ENCODE data around the gene EIF3D.
"Not testable (repeated sequence)": the region's sequence is repeated elsewhere in the genome, so short reads cannot be mapped to it uniquely, and the experiment has no call there.

The EIF3D gene

GRCh38 chr22:36536717-36537116 lies 7.8 kb upstream of the EIF3D start:
- Histone ChIP-seq H3K36me3 (replicated peaks; ENCODE audit: insufficient read depth, low read length) (no peaks in the 10 kb centered on the region), H3K4me3 (ENCODE audit: low read length) (no peak overlapping the region), H3K4me1 (ENCODE audit: low read length) (no peaks in the 10 kb centered on the region), H4K20me1 (ENCODE audit: insufficient read depth, low read length) (no peaks in the 10 kb centered on the region), H3K79me2 (ENCODE audit: low read length) (no peaks in the 10 kb centered on the region), H3K9ac (ENCODE audit: low read length) (no peak overlapping the region), H3K9me2 (replicated peaks; ENCODE audit: insufficient read depth, low read length) (no peaks in the 10 kb centered on the region), H3K27ac (ENCODE audit: low read length) (no peak overlapping the region), H3K27me3 (replicated peaks; ENCODE audit: insufficient read depth, low read length) (peaks cover 11% of the 10 kb centered on the region), H3K9me3 (replicated peaks; ENCODE audit: insufficient read depth, low read length) (no peaks in the 10 kb centered on the region), H3K4me2 (ENCODE audit: low read depth, low read length) (no peak overlapping the region), H2AFZ (ENCODE audit: low read length) (no peak overlapping the region), H3F3A (ENCODE audit: insufficient read depth, low read length) (no peaks in the 10 kb centered on the region)
- TF ChIP-seq EZH2phosphoT487 (IDR thresholded peaks at IDR 0.05; ENCODE audit: low read length) (no peak), CTCF (IDR thresholded peaks at IDR 0.05; ENCODE audit: low read length) (no peak), EZH2 (optimal IDR thresholded peaks at IDR 0.05; ENCODE audit: low read depth, low read length) (no peak)
- DNase-seq: no peak

GRCh38 chr22:36533320-36533719 lies 4.4 kb upstream of the EIF3D start:
- H3K9ac ChIP-seq (ENCODE audit: low read length); H3F3A ChIP-seq (ENCODE audit: insufficient read depth, low read length); H3K4me3 ChIP-seq (ENCODE audit: low read length); H3K36me3 ChIP-seq (replicated peaks; ENCODE audit: insufficient read depth, low read length); H3K9me2 ChIP-seq (replicated peaks; ENCODE audit: insufficient read depth, low read length); H3K27ac ChIP-seq (ENCODE audit: low read length); H3K9me3 ChIP-seq (replicated peaks; ENCODE audit: insufficient read depth, low read length); H3K79me2 ChIP-seq (ENCODE audit: low read length); H3K4me1 ChIP-seq (ENCODE audit: low read length); H3K4me2 ChIP-seq (ENCODE audit: low read depth, low read length); H2AFZ ChIP-seq (ENCODE audit: low read length); H4K20me1 ChIP-seq (ENCODE audit: insufficient read depth, low read length); DNase-seq: not testable (repeated sequence)
- peaks cover 11% of the 10 kb centered on the region for H3K27me3 ChIP-seq (replicated peaks; ENCODE audit: insufficient read depth, low read length)

GRCh38 chr22:36532466-36532865 lies 3.5 kb upstream of the EIF3D start:
- Histone ChIP-seq H3K9me2 (replicated peaks; ENCODE audit: insufficient read depth, low read length) (no peaks in the 10 kb centered on the region), H3F3A (ENCODE audit: insufficient read depth, low read length) (peaks cover 6% of the 10 kb centered on the region; the same call in 1 of the 2 replicates), H3K9me3 (replicated peaks; ENCODE audit: insufficient read depth, low read length) (no peaks in the 10 kb centered on the region), H3K36me3 (replicated peaks; ENCODE audit: insufficient read depth, low read length) (no peaks in the 10 kb centered on the region), H3K4me3 (ENCODE audit: low read length) (no peak overlapping the region), H2AFZ (ENCODE audit: low read length) (no peak overlapping the region), H4K20me1 (ENCODE audit: insufficient read depth, low read length) (no peaks in the 10 kb centered on the region), H3K9ac (ENCODE audit: low read length) (no peak overlapping the region), H3K4me2 (ENCODE audit: low read depth, low read length) (no peak overlapping the region), H3K27ac (ENCODE audit: low read length) (no peak overlapping the region), H3K4me1 (ENCODE audit: low read length) (0 out of 2 replicates have a peak, but pooled peaks cover under 1% of the 10 kb centered on the region), H3K27me3 (replicated peaks; ENCODE audit: insufficient read depth, low read length) (peaks cover 11% of the 10 kb centered on the region), H3K79me2 (ENCODE audit: low read length) (peaks cover 15% of the 10 kb centered on the region)
- DNase-seq: no peak
- no peak for TF ChIP-seq EZH2 (optimal IDR thresholded peaks at IDR 0.05; ENCODE audit: low read depth, low read length)
- no peak for TF ChIP-seq CTCF (IDR thresholded peaks at IDR 0.05; ENCODE audit: low read length)
- TF ChIP-seq EZH2phosphoT487 (IDR thresholded peaks at IDR 0.05; ENCODE audit: low read length): no peak

GRCh38 chr22:36528341-36528740 lies 625 bp downstream of the EIF3D start:
- Histone ChIP-seq H3K4me1 (ENCODE audit: low read length) (peaks cover 7% of the 10 kb centered on the region; the same call in 1 of the 2 replicates), H3K27me3 (replicated peaks; ENCODE audit: insufficient read depth, low read length) (no peaks in the 10 kb centered on the region), H3K9me3 (replicated peaks; ENCODE audit: insufficient read depth, low read length) (no peaks in the 10 kb centered on the region), H3K4me3 (ENCODE audit: low read length) (peak overlapping the region; percentile 84), H3K9me2 (replicated peaks; ENCODE audit: insufficient read depth, low read length) (no peaks in the 10 kb centered on the region), H3K36me3 (replicated peaks; ENCODE audit: insufficient read depth, low read length) (peaks cover 29% of the 10 kb centered on the region), H4K20me1 (ENCODE audit: insufficient read depth, low read length) (peaks cover 5% of the 10 kb centered on the region; the same call in 1 of the 2 replicates), H3K9ac (ENCODE audit: low read length) (peak overlapping the region; percentile 87), H2AFZ (ENCODE audit: low read length) (peak overlapping the region; percentile 36; the same call in 1 of the 2 replicates), H3F3A (ENCODE audit: insufficient read depth, low read length) (peaks cover 6% of the 10 kb centered on the region; the same call in 1 of the 2 replicates), H3K4me2 (ENCODE audit: low read depth, low read length) (peak overlapping the region; percentile 94), H3K79me2 (ENCODE audit: low read length) (peaks cover 56% of the 10 kb centered on the region), H3K27ac (ENCODE audit: low read length) (peak overlapping the region; percentile 72; the same call in 1 of the 2 replicates)
- no peak for TF ChIP-seq EZH2 (optimal IDR thresholded peaks at IDR 0.05; ENCODE audit: low read depth, low read length)
- no peak for TF ChIP-seq EZH2phosphoT487 (IDR thresholded peaks at IDR 0.05; ENCODE audit: low read length)
- no peak for TF ChIP-seq CTCF (IDR thresholded peaks at IDR 0.05; ENCODE audit: low read length)
- peak; percentile 27 for DNase-seq
